Effector memory CD4-positive, alpha-beta T cell (primary cell): ENCODE results near the gene GINS2.

Experiments
- DNase-seq, 3 donors: peaks; one replicate each; pipeline ENCODE4 v3.0.0-alpha.2; 2020
- H3K27ac ChIP-seq: 2 replicates; pipeline ENCODE4 v1.7.0; 2013; ENCODE audit warnings: mild to moderate bottlenecking, low read length, moderate library complexity; ENCODE audit not compliant: insufficient read depth, poor library complexity, severe bottlenecking
- H3K27me3 ChIP-seq: replicated peaks from 2 replicates; pipeline ENCODE4 v1.7.0; 2013; ENCODE audit warnings: mild to moderate bottlenecking, low read length; ENCODE audit not compliant: insufficient read depth, control insufficient read depth, poor library complexity, severe bottlenecking
- H3K36me3 ChIP-seq: 2 replicates; pipeline ENCODE4 v1.7.0; 2013; ENCODE audit warnings: mild to moderate bottlenecking, low read length, moderate library complexity; ENCODE audit not compliant: control insufficient read depth, insufficient read depth
- H3K4me1 ChIP-seq: 2 replicates; pipeline ENCODE4 v1.7.0; 2013; ENCODE audit warnings: low read length, mild to moderate bottlenecking; ENCODE audit not compliant: control insufficient read depth, insufficient read depth, poor library complexity, severe bottlenecking
- H3K4me3 ChIP-seq: 2 replicates; pipeline ENCODE4 v1.7.0; 2013; ENCODE audit warnings: low read length, low read depth, mild to moderate bottlenecking; ENCODE audit not compliant: insufficient read depth, poor library complexity, severe bottlenecking
- H3K9me3 ChIP-seq: 2 replicates; pipeline ENCODE4 v1.7.0; 2013; ENCODE audit warnings: mild to moderate bottlenecking, low read length, moderate library complexity; ENCODE audit not compliant: control insufficient read depth

Gene GINS2

DNA sequence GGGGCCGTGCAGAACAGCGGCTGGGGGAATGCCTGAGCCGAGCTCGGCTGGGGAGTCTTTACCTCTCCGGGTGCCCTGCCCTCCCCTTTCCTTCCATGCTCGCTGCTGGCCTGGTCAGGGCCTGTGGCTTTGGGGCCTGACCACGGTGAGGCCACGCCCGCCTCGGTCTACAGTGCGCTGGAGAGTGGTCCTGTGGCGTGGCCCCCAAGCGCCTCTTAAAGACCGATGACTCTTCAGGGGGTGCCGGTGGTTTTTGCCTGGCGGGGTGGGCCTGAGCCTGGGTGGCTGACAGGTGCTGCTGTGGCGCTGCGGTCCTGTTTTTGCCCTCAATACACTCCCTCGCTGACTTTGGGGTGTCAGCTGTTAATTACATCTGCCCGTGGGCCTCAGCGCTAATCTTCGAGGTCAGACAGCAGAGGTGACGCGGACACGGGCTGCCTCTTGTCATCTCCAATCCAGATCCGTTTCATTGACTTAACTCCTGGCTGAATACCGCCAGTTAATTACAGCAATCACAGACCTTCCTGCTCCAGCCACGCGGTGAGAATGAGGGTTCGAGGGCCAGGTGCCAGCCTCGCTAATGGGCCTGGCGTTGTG is 45.9 kb downstream of the GINS2 start:
- Histone ChIP-seq H3K27ac (no peak overlapping the region), H3K4me1 (peaks cover 4% of the 10 kb centered on the region), H3K36me3 (no peaks in the 10 kb centered on the region), H3K4me3 (no peak overlapping the region), H3K9me3 (no peaks in the 10 kb centered on the region), H3K27me3 (no peaks in the 10 kb centered on the region)
- DNase-seq = no peak

GRCh38 chr16:85641776-85642176 is 47.0 kb downstream of the GINS2 start:
- peaks cover 4% of the 10 kb centered on the region for H3K4me1 ChIP-seq
- H3K9me3 ChIP-seq = no peaks in the 10 kb centered on the region
- no peak overlapping the region for H3K4me3 ChIP-seq
- no peak for DNase-seq
- no peaks in the 10 kb centered on the region for H3K36me3 ChIP-seq
- H3K27me3 ChIP-seq = no peaks in the 10 kb centered on the region
- no peak overlapping the region for H3K27ac ChIP-seq

- Histone ChIP-seq H3K4me3 (no peak overlapping the region), H3K4me1 (peaks cover 4% of the 10 kb centered on the region), H3K27ac (no peak overlapping the region), H3K36me3 (no peaks in the 10 kb centered on the region), H3K27me3 (no peaks in the 10 kb centered on the region), H3K9me3 (no peaks in the 10 kb centered on the region)
- DNase-seq = no peak
These were observed 47.4 kb downstream of the GINS2 start for GRCh38 chr16:85641305-85641704.

- H3K27ac ChIP-seq = no peak overlapping the region
- no peak for DNase-seq
- H3K27me3 ChIP-seq = no peaks in the 10 kb centered on the region
- H3K36me3 ChIP-seq = no peaks in the 10 kb centered on the region
- H3K9me3 ChIP-seq = no peaks in the 10 kb centered on the region
- no peak overlapping the region for H3K4me3 ChIP-seq
- H3K4me1 ChIP-seq = peaks cover 4% of the 10 kb centered on the region
These were observed 48.2 kb downstream of the GINS2 start for GRCh38 chr16:85640585-85640984.

DNA sequence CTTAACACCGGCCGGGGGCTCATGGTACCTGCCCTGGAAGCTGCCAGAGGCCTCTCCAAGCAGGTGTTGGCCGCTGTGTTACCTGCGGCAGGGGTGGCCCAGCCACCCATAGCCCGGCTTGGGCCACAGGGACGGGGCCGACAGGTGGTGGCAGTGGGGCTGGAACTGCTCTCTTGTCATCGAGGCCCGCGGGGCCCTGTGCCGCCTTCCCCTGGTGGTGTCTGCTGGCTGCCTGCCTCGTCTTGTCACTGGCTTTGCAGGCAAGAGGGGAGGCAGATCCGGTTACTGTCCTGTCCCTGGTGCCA is 48.5 kb downstream of the GINS2 start:
- Histone ChIP-seq H3K27ac (no peak overlapping the region), H3K4me1 (peaks cover 3% of the 10 kb centered on the region), H3K36me3 (peaks cover 1% of the 10 kb centered on the region), H3K4me3 (no peak overlapping the region), H3K9me3 (no peaks in the 10 kb centered on the region), H3K27me3 (no peaks in the 10 kb centered on the region)
- no peak for DNase-seq

GRCh38 chr16:85639529-85640253 is 49.1 kb downstream of the GINS2 start:
- no peak overlapping the region for H3K4me3 ChIP-seq
- peaks cover 5% of the 10 kb centered on the region for H3K36me3 ChIP-seq
- no peaks in the 10 kb centered on the region for H3K4me1 ChIP-seq
- no peaks in the 10 kb centered on the region for H3K9me3 ChIP-seq
- no peaks in the 10 kb centered on the region for H3K27me3 ChIP-seq
- H3K27ac ChIP-seq = no peak overlapping the region
- DNase-seq = no peak

DNA sequence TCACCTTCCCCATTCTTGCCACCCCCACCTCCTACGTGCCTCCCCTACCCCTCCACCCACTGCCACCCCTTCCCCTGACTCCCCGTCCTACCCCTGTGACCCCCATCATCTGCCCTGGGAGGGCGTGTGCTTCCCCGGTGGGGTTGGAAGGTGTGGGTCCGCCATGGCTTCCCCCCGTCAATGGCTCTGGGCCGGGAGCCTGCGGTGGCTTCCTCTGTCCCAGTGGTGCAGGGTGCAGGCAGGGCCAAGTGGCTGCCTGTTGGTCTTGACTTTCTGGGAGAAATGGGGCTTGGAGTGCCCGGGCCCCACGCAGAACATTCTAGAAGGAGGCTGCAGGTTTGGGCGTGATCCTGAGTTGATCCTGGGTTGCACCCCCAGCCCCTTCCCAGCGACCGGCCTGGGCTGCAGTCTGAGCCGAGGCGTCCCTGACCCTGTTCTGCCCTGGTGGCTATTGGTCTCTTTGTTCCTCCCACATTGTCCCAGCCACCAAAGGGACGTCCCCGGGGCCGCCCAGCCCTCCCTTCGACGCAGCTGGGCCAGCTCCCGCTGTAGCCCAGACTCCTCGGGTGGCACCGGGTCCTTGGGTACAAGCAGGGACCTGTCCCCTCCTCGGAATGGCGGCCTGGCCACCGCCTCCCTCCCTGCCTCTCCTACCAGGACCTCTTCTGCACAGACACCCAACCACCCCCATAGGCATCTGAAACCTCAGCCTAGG is 49.9 kb downstream of the GINS2 start:
- Histone ChIP-seq H3K27me3 (no peaks in the 10 kb centered on the region), H3K9me3 (no peaks in the 10 kb centered on the region), H3K27ac (no peak overlapping the region), H3K36me3 (peaks cover 5% of the 10 kb centered on the region), H3K4me3 (no peak overlapping the region), H3K4me1 (no peaks in the 10 kb centered on the region)
- no peak for DNase-seq

GRCh38 chr16:85637808-85638647 is 50.7 kb downstream of the GINS2 start:
- Histone ChIP-seq H3K27me3 (no peaks in the 10 kb centered on the region), H3K27ac (no peak overlapping the region), H3K36me3 (peaks cover 5% of the 10 kb centered on the region), H3K9me3 (no peaks in the 10 kb centered on the region), H3K4me3 (no peak overlapping the region), H3K4me1 (no peaks in the 10 kb centered on the region)
- DNase-seq = no peak

GRCh38 chr16:85637061-85637807 is 51.5 kb downstream of the GINS2 start:
- Histone ChIP-seq H3K4me1 (no peaks in the 10 kb centered on the region), H3K9me3 (no peaks in the 10 kb centered on the region), H3K4me3 (no peak overlapping the region), H3K27ac (no peak overlapping the region), H3K36me3 (peaks cover 5% of the 10 kb centered on the region), H3K27me3 (no peaks in the 10 kb centered on the region)
- no peak for DNase-seq
